HL-60/S4 treated with phorbol 12-myristate 13-acetate at 8.2 ng/mL for 4 days and 3 days (cell line): ENCODE results near the gene EARS2.
"Not testable (repeated sequence)": the region's sequence is repeated elsewhere in the genome, so short reads cannot be mapped to it uniquely, and the experiment has no call there.

Experiments
- in situ Hi-C: fragments of 300-500 bp; cut with MboI; formaldehyde crosslinking; loops from 2 replicates; pipeline ENCODE4 v1.15.0; 2022; ENCODE audit warnings: low sequenced_read_pairs

EARS2 gene

GRCh38 chr16:23570992-23571632 lies 14.0 kb upstream of the EARS2 start:
- in situ Hi-C loops, result no loop called here

- in situ Hi-C loops, result no loop called here
These were observed 10.5 kb upstream of the EARS2 start for GRCh38 chr16:23567602-23568001.

- in situ Hi-C loops, result no loop called here
These were observed 9.6 kb upstream of the EARS2 start for GRCh38 chr16:23566724-23567123.

- in situ Hi-C loops, result no loop called here
These were observed 7.6 kb upstream of the EARS2 start for GRCh38 chr16:23564575-23565363.

- in situ Hi-C loops, result no loop called here
These were observed 6.0 kb upstream of the EARS2 start for GRCh38 chr16:23563186-23563585.

GRCh38 chr16:23562505-23562904 lies 5.4 kb upstream of the EARS2 start:
- in situ Hi-C loops, result no loop called here

- in situ Hi-C loops, result no loop called here
These were observed 4.4 kb upstream of the EARS2 start for GRCh38 chr16:23561586-23561985.

GRCh38 chr16:23557779-23558702 lies 891 bp upstream of the EARS2 start:
- in situ Hi-C loops, result no loop called here

- in situ Hi-C loops, result no loop called here
These were observed 2.6 kb downstream of the EARS2 start for GRCh38 chr16:23554536-23554935.

GRCh38 chr16:23552161-23552560 lies 5.0 kb downstream of the EARS2 start:
- in situ Hi-C loops, result no loop called here

GRCh38 chr16:23549938-23550337 lies 7.2 kb downstream of the EARS2 start:
- in situ Hi-C loops, result no loop called here

GRCh38 chr16:23544436-23544835 lies 12.7 kb downstream of the EARS2 start:
- in situ Hi-C loops, result no loop called here

- in situ Hi-C loops, result not testable (repeated sequence)
These were observed 16.4 kb downstream of the EARS2 start for GRCh38 chr16:23540817-23541178.

GRCh38 chr16:23539984-23540816 lies 16.9 kb downstream of the EARS2 start:
- in situ Hi-C loops, result no loop called here

- in situ Hi-C loops, result no loop called here
These were observed 18.3 kb downstream of the EARS2 start for GRCh38 chr16:23538919-23539278.

- in situ Hi-C loops, result no loop called here
These were observed 19.8 kb downstream of the EARS2 start for GRCh38 chr16:23537390-23537789.

GRCh38 chr16:23535901-23536300 lies 21.2 kb downstream of the EARS2 start:
- in situ Hi-C loops, result no loop called here

- in situ Hi-C loops, result no loop called here
These were observed 22.0 kb downstream of the EARS2 start for GRCh38 chr16:23534868-23535860.

GRCh38 chr16:23532448-23532847 lies 24.7 kb downstream of the EARS2 start:
- in situ Hi-C loops, result no loop called here

- in situ Hi-C loops, result no loop called here
These were observed 27.1 kb downstream of the EARS2 start for GRCh38 chr16:23530062-23530461.
